ENCODE measurements around the gene NACC1. TPM values are rescaled to one million over a fixed set of nuclear protein-coding genes. Genes with fewer than 3 reads are reported as not detected.

The NACC1 gene
- total and polyA plus RNA-seq, 2 of the 13 experiments (the other 11 are each of a cell fraction or from before 2014, with no cell fraction given), result 31.8 to 42.3 TPM

GRCh38 chr19:13095934-13096927 lies 21.8 kb upstream of the NACC1 start (continued):
- 0 out of 2 replicates have a peak, but pooled peaks have one; percentile 13 for TF ChIP-seq PAXIP1 (CRISPR knock-in tag; conservative IDR thresholded peaks at IDR 0.05)
- TF ChIP-seq, protein P1, sequence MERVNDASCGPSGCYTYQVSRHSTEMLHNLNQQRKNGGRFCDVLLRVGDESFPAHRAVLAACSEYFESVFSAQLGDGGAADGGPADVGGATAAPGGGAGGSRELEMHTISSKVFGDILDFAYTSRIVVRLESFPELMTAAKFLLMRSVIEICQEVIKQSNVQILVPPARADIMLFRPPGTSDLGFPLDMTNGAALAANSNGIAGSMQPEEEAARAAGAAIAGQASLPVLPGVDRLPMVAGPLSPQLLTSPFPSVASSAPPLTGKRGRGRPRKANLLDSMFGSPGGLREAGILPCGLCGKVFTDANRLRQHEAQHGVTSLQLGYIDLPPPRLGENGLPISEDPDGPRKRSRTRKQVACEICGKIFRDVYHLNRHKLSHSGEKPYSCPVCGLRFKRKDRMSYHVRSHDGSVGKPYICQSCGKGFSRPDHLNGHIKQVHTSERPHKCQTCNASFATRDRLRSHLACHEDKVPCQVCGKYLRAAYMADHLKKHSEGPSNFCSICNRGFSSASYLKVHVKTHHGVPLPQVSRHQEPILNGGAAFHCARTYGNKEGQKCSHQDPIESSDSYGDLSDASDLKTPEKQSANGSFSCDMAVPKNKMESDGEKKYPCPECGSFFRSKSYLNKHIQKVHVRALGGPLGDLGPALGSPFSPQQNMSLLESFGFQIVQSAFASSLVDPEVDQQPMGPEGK (CRISPR knock-in tag; IDR thresholded peaks at IDR 0.05), result peak; percentile 71
- no peak for TF ChIP-seq RELA (CRISPR knock-in tag; IDR thresholded peaks at IDR 0.05)
- no peak for TF ChIP-seq SOX6 (IDR thresholded peaks at IDR 0.05)
- TF ChIP-seq SOX6 (CRISPR knock-in tag; IDR thresholded peaks at IDR 0.05), result peak; percentile 35
- TF ChIP-seq, protein P2, sequence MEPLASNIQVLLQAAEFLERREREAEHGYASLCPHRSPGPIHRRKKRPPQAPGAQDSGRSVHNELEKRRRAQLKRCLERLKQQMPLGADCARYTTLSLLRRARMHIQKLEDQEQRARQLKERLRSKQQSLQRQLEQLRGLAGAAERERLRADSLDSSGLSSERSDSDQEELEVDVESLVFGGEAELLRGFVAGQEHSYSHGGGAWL (CRISPR knock-in tag; IDR thresholded peaks at IDR 0.05), result peak; percentile 26; the same call in 1 of the 2 replicates
- TF ChIP-seq ZBTB44 (CRISPR knock-in tag; IDR thresholded peaks at IDR 0.05), result no peak
- TF ChIP-seq ZNF703 (CRISPR knock-in tag; IDR thresholded peaks at IDR 0.05; ENCODE audit: borderline replicate concordance), result no peak
- no peak for TF ChIP-seq ZNF296 (CRISPR knock-in tag; conservative IDR thresholded peaks at IDR 0.05)
- peak; percentile 77 for TF ChIP-seq XRCC5 (optimal IDR thresholded peaks at IDR 0.05; ENCODE audit: low read length)
- TF ChIP-seq, protein P3, sequence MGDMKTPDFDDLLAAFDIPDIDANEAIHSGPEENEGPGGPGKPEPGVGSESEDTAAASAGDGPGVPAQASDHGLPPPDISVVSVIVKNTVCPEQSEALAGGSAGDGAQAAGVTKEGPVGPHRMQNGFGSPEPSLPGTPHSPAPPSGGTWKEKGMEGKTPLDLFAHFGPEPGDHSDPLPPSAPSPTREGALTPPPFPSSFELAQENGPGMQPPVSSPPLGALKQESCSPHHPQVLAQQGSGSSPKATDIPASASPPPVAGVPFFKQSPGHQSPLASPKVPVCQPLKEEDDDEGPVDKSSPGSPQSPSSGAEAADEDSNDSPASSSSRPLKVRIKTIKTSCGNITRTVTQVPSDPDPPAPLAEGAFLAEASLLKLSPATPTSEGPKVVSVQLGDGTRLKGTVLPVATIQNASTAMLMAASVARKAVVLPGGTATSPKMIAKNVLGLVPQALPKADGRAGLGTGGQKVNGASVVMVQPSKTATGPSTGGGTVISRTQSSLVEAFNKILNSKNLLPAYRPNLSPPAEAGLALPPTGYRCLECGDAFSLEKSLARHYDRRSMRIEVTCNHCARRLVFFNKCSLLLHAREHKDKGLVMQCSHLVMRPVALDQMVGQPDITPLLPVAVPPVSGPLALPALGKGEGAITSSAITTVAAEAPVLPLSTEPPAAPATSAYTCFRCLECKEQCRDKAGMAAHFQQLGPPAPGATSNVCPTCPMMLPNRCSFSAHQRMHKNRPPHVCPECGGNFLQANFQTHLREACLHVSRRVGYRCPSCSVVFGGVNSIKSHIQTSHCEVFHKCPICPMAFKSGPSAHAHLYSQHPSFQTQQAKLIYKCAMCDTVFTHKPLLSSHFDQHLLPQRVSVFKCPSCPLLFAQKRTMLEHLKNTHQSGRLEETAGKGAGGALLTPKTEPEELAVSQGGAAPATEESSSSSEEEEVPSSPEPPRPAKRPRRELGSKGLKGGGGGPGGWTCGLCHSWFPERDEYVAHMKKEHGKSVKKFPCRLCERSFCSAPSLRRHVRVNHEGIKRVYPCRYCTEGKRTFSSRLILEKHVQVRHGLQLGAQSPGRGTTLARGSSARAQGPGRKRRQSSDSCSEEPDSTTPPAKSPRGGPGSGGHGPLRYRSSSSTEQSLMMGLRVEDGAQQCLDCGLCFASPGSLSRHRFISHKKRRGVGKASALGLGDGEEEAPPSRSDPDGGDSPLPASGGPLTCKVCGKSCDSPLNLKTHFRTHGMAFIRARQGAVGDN (CRISPR knock-in tag; IDR thresholded peaks at IDR 0.05), result peak; percentile 87
- no peak for TF ChIP-seq ARNT (IDR thresholded peaks at IDR 0.05)
- TF ChIP-seq, protein P4, sequence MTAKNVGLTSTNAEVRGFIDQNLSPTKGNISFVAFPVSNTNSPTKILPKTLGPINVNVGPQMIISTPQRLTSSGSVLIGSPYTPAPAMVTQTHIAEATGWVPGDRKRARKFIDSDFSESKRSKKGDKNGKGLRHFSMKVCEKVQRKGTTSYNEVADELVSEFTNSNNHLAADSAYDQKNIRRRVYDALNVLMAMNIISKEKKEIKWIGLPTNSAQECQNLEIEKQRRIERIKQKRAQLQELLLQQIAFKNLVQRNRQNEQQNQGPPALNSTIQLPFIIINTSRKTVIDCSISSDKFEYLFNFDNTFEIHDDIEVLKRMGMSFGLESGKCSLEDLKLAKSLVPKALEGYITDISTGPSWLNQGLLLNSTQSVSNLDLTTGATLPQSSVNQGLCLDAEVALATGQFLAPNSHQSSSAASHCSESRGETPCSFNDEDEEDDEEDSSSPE (CRISPR knock-in tag; IDR thresholded peaks at IDR 0.05), result peak; percentile 73
- TF ChIP-seq CENPX (CRISPR knock-in tag; IDR thresholded peaks at IDR 0.05), result no peak

Data from HepG2 (cell line).